CD4-positive, alpha-beta T cell (primary cell): ENCODE measurements around the gene GART. TPM values are rescaled to one million over a fixed set of nuclear protein-coding genes. Genes with fewer than 3 reads are reported as not detected.

ENCODE experiments used
- ATAC-seq: fragments of 200-7000 bp; cut with Tn5 transposase; one replicate; pipeline ENCODE4 v1.10.0; 2022; ENCODE audit warnings: mild to moderate bottlenecking; ENCODE audit not compliant: poor library complexity
- CTCF ChIA-PET: fragments of 350-600 bp; sonication (Branson Sonifier 250); formaldehyde crosslinking; loops from one replicate; lab custom pipeline; 2021; ENCODE audit warnings: antibody characterized with exemption, inconsistent platforms; lab: Charles Lee
- POLR2A ChIA-PET: fragments of 350-600 bp; sonication (Branson Sonifier 250); formaldehyde crosslinking; loops from one replicate; lab custom pipeline; 2021; ENCODE audit warnings: antibody characterized with exemption, inconsistent platforms; lab: Charles Lee
- DNase-seq, 14 experiments: peaks; one replicate each; pipeline ENCODE4 v3.0.0-alpha.2; 2013 to 2020; ENCODE audit warnings: mixed read lengths in 2 of 14
- H3K27ac ChIP-seq, 2 donors: one replicate each; pipeline versions ENCODE4 v1.5.1 to v1.7.0; 2013; ENCODE audit warnings: low read length in 2 of 2, low read depth in 1 of 2, mild to moderate bottlenecking in 1 of 2
- H3K27me3 ChIP-seq, 2 experiments: 1 replicate in 1 of 2; 2 replicates in 1 of 2; pipeline versions ENCODE4 v1.6.1 to v1.7.0; 2013; ENCODE audit warnings: low read length in 2 of 2, control low read depth in 1 of 2, mild to moderate bottlenecking in 1 of 2, moderate library complexity in 1 of 2; ENCODE audit not compliant: insufficient read depth in 2 of 2, control insufficient read depth in 1 of 2
- H3K36me3 ChIP-seq: one replicate; pipeline ENCODE4 v1.6.1; 2013; ENCODE audit warnings: low read length, control low read depth; ENCODE audit not compliant: insufficient read depth
- H3K4me1 ChIP-seq: one replicate; pipeline ENCODE4 v1.6.1; 2013; ENCODE audit warnings: low read length, control low read depth; ENCODE audit not compliant: insufficient read depth
- H3K4me3 ChIP-seq: one replicate; pipeline ENCODE4 v1.5.1; 2013; ENCODE audit warnings: mild to moderate bottlenecking, low read length, moderate library complexity
- H3K9me3 ChIP-seq, 2 experiments: 1 replicate in 1 of 2; 2 replicates in 1 of 2; pipeline versions ENCODE4 v1.6.1 to v1.7.0; 2013; ENCODE audit warnings: low read length in 2 of 2, mild to moderate bottlenecking in 2 of 2, control low read depth in 1 of 2, moderate library complexity in 1 of 2; ENCODE audit not compliant: control insufficient read depth in 1 of 2, insufficient read depth in 1 of 2
- H3K27ac Mint-ChIP-seq: one replicate; pipeline ENCODE4 v1.8.0; 2020; ENCODE audit warnings: mixed read lengths
- H3K27me3 Mint-ChIP-seq: one replicate; pipeline ENCODE4 v1.8.0; 2021; ENCODE audit warnings: mixed read lengths
- H3K36me3 Mint-ChIP-seq: one replicate; pipeline ENCODE4 v1.8.0; 2021; ENCODE audit warnings: low read depth, mixed read lengths
- H3K4me1 Mint-ChIP-seq: one replicate; pipeline ENCODE4 v1.8.0; 2021; ENCODE audit warnings: low read depth, mixed read lengths
- H3K4me3 Mint-ChIP-seq: one replicate; pipeline ENCODE4 v1.8.0; 2020; ENCODE audit warnings: mild to moderate bottlenecking, mixed read lengths
- H3K9me3 Mint-ChIP-seq: one replicate; pipeline ENCODE4 v1.8.0; 2020; ENCODE audit warnings: mixed read lengths
- intact Hi-C, 2 experiments: fragments of 100-400 bp; cut with DNase I in 1 of 2; cut with micrococcal nuclease in 1 of 2; formaldehyde crosslinking; loops; one replicate each; pipeline versions ENCODE4 v1.15.1 to v1.9.0; 2023 to 2025; cut with DNase I, micrococcal nuclease
- total RNA-seq, 174 experiments: library from RNA in 2 of 174; stranded (reverse) in 2 of 174; gene quantifications; one replicate each; pipeline ENCODE4 v1.2.3 and lab custom pipeline; 2021 to 2026
- TF ChIP-seq, protein P1 (sequence below): fragments of 200-600 bp; IDR thresholded peaks from one replicate; pipeline ENCODE4 v1.8.0; 2022; ENCODE audit warnings: antibody characterized with exemption, mild to moderate bottlenecking

GART gene
- total RNA-seq, 2 experiments from 2014 or later: 21.8 to 25.5 TPM

DNA sequence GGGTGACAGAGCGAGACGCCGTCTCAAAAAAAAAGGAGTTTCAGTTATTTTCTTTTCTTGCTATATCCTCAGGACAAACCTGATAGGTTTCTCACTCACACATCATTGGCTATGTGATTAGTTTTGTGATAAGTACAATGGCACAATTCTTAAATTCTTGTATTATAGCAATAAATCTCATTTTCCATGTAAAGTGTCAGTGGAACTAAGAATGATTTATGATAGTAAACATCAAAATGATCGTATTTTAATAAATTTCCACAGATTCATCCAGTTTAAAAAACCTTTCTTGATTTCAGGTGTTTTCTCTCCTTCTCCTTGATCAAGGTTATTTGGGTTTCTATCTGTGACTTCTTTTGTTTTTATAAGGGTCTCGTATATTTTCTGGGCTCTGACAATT lies 53.9 kb downstream of the GART start:
- ChIA-PET POLR2A (no interaction called here), CTCF (no interaction called here)
- intact Hi-C loops: loop anchor here in 1 of 2 experiments (1.0 to 10.0 kb wide), 2 partner anchors 8 to 1093 kb away; partner anchors contain the start of gene URB1
- Histone ChIP-seq H3K27me3 (no peaks in the 10 kb centered on the region), H3K9me3 (no peaks in the 10 kb centered on the region), H3K4me3 (no peak overlapping the region), H3K4me1 (peaks cover 14% of the 10 kb centered on the region), H3K36me3 (no peaks in the 10 kb centered on the region), H3K27ac (no peak overlapping the region)
- DNase-seq: no peak
- TF ChIP-seq, protein P1, sequence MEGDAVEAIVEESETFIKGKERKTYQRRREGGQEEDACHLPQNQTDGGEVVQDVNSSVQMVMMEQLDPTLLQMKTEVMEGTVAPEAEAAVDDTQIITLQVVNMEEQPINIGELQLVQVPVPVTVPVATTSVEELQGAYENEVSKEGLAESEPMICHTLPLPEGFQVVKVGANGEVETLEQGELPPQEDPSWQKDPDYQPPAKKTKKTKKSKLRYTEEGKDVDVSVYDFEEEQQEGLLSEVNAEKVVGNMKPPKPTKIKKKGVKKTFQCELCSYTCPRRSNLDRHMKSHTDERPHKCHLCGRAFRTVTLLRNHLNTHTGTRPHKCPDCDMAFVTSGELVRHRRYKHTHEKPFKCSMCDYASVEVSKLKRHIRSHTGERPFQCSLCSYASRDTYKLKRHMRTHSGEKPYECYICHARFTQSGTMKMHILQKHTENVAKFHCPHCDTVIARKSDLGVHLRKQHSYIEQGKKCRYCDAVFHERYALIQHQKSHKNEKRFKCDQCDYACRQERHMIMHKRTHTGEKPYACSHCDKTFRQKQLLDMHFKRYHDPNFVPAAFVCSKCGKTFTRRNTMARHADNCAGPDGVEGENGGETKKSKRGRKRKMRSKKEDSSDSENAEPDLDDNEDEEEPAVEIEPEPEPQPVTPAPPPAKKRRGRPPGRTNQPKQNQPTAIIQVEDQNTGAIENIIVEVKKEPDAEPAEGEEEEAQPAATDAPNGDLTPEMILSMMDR: no peak
- peaks cover 8% of the 10 kb centered on the region for H3K36me3 Mint-ChIP-seq
- H3K4me1 Mint-ChIP-seq: peaks cover 13% of the 10 kb centered on the region
- no peak overlapping the region for H3K4me3 Mint-ChIP-seq
- H3K27ac Mint-ChIP-seq: no peak overlapping the region
- ATAC-seq: no peak
- H3K27me3 Mint-ChIP-seq: no peaks in the 10 kb centered on the region
- no peaks in the 10 kb centered on the region for H3K9me3 Mint-ChIP-seq

DNA sequence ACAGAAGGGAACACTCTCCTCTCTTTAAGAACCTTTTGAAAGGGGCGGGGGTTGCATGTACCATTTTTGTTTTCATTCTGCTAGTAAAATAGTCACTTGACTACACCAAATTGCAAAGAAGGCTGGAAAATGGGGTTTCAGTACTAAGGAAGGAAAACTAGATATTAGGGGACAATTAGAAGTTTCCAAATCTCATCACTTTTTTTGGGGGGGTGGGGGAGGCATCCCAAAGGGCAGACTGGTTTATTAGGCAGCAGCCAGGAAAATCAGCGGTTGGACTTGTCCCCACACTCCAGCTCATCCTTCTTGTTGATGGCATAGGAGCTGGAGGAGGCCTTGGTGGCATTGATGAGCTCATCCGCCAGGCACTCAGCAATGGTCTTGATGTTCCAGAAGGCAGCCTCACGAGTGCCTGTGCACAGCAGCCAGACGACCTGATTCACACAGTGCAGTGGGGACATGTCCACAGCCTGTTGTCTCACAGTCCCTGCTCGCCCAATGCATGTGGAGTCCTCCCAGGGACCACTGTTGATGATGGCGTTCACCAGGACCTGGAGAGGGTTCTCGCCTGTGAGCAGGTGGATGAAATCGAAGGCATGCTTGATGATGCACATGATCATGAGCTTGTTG lies 60.5 kb downstream of the GART start:
- no peaks in the 10 kb centered on the region for H3K27me3 ChIP-seq
- no peaks in the 10 kb centered on the region for H3K36me3 ChIP-seq
- Mint-ChIP-seq H3K4me1 (peaks cover 19% of the 10 kb centered on the region), H3K9me3 (no peaks in the 10 kb centered on the region), H3K27me3 (no peaks in the 10 kb centered on the region), H3K36me3 (peaks cover 4% of the 10 kb centered on the region), H3K4me3 (peak overlapping the region; percentile 89), H3K27ac (no peak overlapping the region)
- DNase-seq (peak in 2 of 14 experiments; percentile 10 to 19), ATAC-seq (no peak)
- no peak overlapping the region for H3K4me3 ChIP-seq
- H3K9me3 ChIP-seq: no peaks in the 10 kb centered on the region
- TF ChIP-seq, protein P1: no peak
- ChIA-PET POLR2A (interaction anchor here (2.7 to 4.7 kb wide), 3 partner anchors 9 to 107 kb away, joined by 25 to 197 read pairs (median 132); partner anchors contain the start of genes DNAJC28, DONSON, GART and SON), CTCF (interaction anchor here (2.1 to 4.6 kb wide), 2 partner anchors 9 to 62 kb away, joined by 18 to 46 read pairs; partner anchors contain the start of genes DNAJC28, GART and SON)
- H3K27ac ChIP-seq: no peak overlapping the region
- peaks cover 22% of the 10 kb centered on the region for H3K4me1 ChIP-seq
- intact Hi-C loops: loop anchor here in 1 of 2 experiments (2.0 to 10.0 kb wide), 3 partner anchors 61 to 1087 kb away; partner anchors contain the start of genes GART, SON, SYNJ1 and URB1

DNA sequence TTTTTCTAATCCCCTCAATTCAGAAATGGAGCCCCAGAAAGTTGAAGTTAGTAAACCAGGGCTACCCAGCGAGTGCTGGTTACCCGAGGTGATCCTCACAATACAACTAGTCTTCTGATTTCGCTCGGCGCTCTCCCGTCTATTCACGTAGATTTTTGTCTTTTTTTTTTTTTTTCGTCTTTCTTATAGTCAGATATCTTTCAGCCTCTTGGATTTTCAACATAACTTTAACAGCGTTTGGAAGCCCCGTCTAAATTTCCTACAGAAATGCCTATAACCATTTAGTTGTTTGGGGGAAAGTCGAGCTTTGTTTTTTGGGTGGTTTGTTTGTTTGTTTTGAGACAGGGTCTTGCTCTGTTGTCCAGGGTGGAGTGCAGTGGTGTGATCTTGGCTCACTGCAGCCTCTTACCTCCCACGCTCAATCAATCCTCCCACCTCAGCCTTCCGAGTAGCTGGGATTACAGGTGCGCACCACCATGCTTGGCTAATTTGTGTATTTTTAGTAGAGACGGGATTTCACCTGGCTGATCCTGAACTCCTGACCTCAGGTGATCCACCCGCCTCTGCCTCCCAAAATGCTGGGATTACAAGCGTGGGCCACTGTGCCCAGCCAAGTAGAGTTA lies 61.3 kb downstream of the GART start:
- intact Hi-C loops: loop anchor here (1.0 to 10.0 kb wide), 5 partner anchors 8 to 1086 kb away; partner anchors contain the start of genes DNAJC28 (in 1 of the 2), GART (in 1 of the 2), SON (in 1 of the 2) and SYNJ1 (in 1 of the 2)
- DNase-seq (no peak), ATAC-seq (peak; percentile 2)
- no peaks in the 10 kb centered on the region for H3K36me3 ChIP-seq
- TF ChIP-seq, protein P1: no peak
- no peaks in the 10 kb centered on the region for H3K27me3 ChIP-seq
- no peaks in the 10 kb centered on the region for H3K9me3 Mint-ChIP-seq
- H3K4me1 Mint-ChIP-seq: peaks cover 19% of the 10 kb centered on the region
- peak overlapping the region; percentile 53 to 57 for H3K27ac ChIP-seq
- H3K36me3 Mint-ChIP-seq: peaks cover 4% of the 10 kb centered on the region
- H3K27ac Mint-ChIP-seq: peak overlapping the region; percentile 96
- ChIA-PET CTCF (interaction anchor here (0.7 to 4.6 kb wide), 12 partner anchors 10 to 868 kb away, joined by 3 to 46 read pairs (median 4); partner anchors contain the start of genes CFAP298, DNAJC28, DONSON and GART), POLR2A (interaction anchor here (0.6 to 4.7 kb wide), 33 partner anchors 10 to 754 kb away, joined by 3 to 197 read pairs (median 5); partner anchors contain the start of genes DNAJC28, DONSON, GART and IFNAR1)
- peaks cover 22% of the 10 kb centered on the region for H3K4me1 ChIP-seq
- peak overlapping the region; percentile 82 for H3K4me3 ChIP-seq
- peak overlapping the region; percentile 89 for H3K4me3 Mint-ChIP-seq
- no peaks in the 10 kb centered on the region for H3K27me3 Mint-ChIP-seq
- no peaks in the 10 kb centered on the region for H3K9me3 ChIP-seq
